HepG2 (cell line): ENCODE data around the gene ASF1B. TPM values are rescaled to one million over a fixed set of nuclear protein-coding genes. Genes with fewer than 3 reads are reported as not detected.

Experiments
- CEBPG ChIP-seq: IDR thresholded peaks from 2 replicates; pipeline ENCODE4 v1.6.1; 2016
- E2F2 ChIP-seq: sonication (generic); formaldehyde crosslinking; IDR thresholded peaks from 2 replicates; pipeline ENCODE4 v1.4.0; 2020; ENCODE audit warnings: missing genetic modification reagents, borderline replicate concordance
- GATAD1 ChIP-seq: IDR thresholded peaks from 2 replicates; pipeline ENCODE4 v1.6.1; 2016; ENCODE audit warnings: missing genetic modification reagents, missing compliant biosample characterization
- HDAC1 ChIP-seq: sonication (generic); formaldehyde crosslinking; IDR thresholded peaks from 2 replicates; pipeline ENCODE4 v1.5.1; 2020; ENCODE audit warnings: mild to moderate bottlenecking, missing genetic modification reagents
- KLF9 ChIP-seq: IDR thresholded peaks from 2 replicates; pipeline ENCODE4 v1.6.1; 2016; ENCODE audit warnings: low read depth
- MEIS1 ChIP-seq: sonication (generic); formaldehyde crosslinking; IDR thresholded peaks from 2 replicates; pipeline ENCODE4 v1.9.0; 2021; ENCODE audit warnings: mild to moderate bottlenecking, missing genetic modification reagents, moderate library complexity, borderline replicate concordance
- NFE2L1 ChIP-seq: sonication (generic); formaldehyde crosslinking; IDR thresholded peaks from 2 replicates; pipeline ENCODE4 v1.4.0; 2020; ENCODE audit warnings: missing genetic modification reagents, mild to moderate bottlenecking, borderline replicate concordance
- PAX8 ChIP-seq: sonication (generic); formaldehyde crosslinking; IDR thresholded peaks from 2 replicates; pipeline ENCODE4 v1.8.0; 2022; ENCODE audit warnings: mild to moderate bottlenecking, missing genetic modification reagents, borderline replicate concordance
- PBX3 ChIP-seq: sonication (generic); formaldehyde crosslinking; IDR thresholded peaks from 2 replicates; pipeline ENCODE4 v1.8.1; 2023; ENCODE audit warnings: missing genetic modification reagents, inconsistent platforms, borderline replicate concordance
- POLR2AphosphoS5 ChIP-seq: IDR thresholded peaks from 2 replicates; pipeline ENCODE4 v1.6.1; 2012; ENCODE audit warnings: low read depth, low read length
- SIX1 ChIP-seq: sonication (generic); formaldehyde crosslinking; IDR thresholded peaks from 2 replicates; pipeline ENCODE4 v1.4.0; 2020; ENCODE audit warnings: missing genetic modification reagents, borderline replicate concordance
- SMARCE1 ChIP-seq: fragments of 450-650 bp; IDR thresholded peaks from 2 replicates; pipeline ENCODE4 v1.6.1; 2017; ENCODE audit warnings: borderline replicate concordance
- SPEN ChIP-seq: sonication (generic); formaldehyde crosslinking; IDR thresholded peaks from 2 replicates; pipeline ENCODE4 v1.5.1; 2020; ENCODE audit warnings: low read depth, mild to moderate bottlenecking, missing genetic modification reagents
- TRAFD1 ChIP-seq: sonication (generic); formaldehyde crosslinking; IDR thresholded peaks from 2 replicates; pipeline ENCODE4 v1.5.1; 2020; ENCODE audit warnings: missing genetic modification reagents, mild to moderate bottlenecking, borderline replicate concordance
- ZBTB38 ChIP-seq: sonication (generic); formaldehyde crosslinking; IDR thresholded peaks from 2 replicates; pipeline ENCODE4 v1.5.1; 2020; ENCODE audit warnings: mild to moderate bottlenecking, missing genetic modification reagents
- ZBTB7A ChIP-seq: sonication (generic); formaldehyde crosslinking; IDR thresholded peaks from 2 replicates; pipeline ENCODE4 v1.8.0; 2022; ENCODE audit warnings: mild to moderate bottlenecking, missing genetic modification reagents
- ZBTB7B ChIP-seq: sonication (generic); formaldehyde crosslinking; IDR thresholded peaks from 2 replicates; pipeline ENCODE4 v1.4.0; 2020; ENCODE audit warnings: missing genetic modification reagents
- ZHX1 ChIP-seq: sonication (generic); formaldehyde crosslinking; IDR thresholded peaks from 2 replicates; pipeline ENCODE4 v1.8.1; 2022; ENCODE audit warnings: low read depth, mild to moderate bottlenecking, missing genetic modification reagents
- ZNF570 ChIP-seq: sonication (generic); formaldehyde crosslinking; IDR thresholded peaks from 2 replicates; pipeline ENCODE4 v1.4.0; 2020; ENCODE audit warnings: mild to moderate bottlenecking, missing genetic modification reagents, borderline replicate concordance
- ZNF607 ChIP-seq: sonication (generic); formaldehyde crosslinking; IDR thresholded peaks from 2 replicates; pipeline ENCODE4 v1.5.1; 2020; ENCODE audit warnings: missing genetic modification reagents, mild to moderate bottlenecking, borderline replicate concordance
- ZNF629 ChIP-seq: sonication (generic); formaldehyde crosslinking; conservative IDR thresholded peaks from 2 replicates; pipeline ENCODE4 v1.5.0; 2020; ENCODE audit warnings: missing genetic modification reagents
- ZNF879 ChIP-seq: sonication (generic); formaldehyde crosslinking; IDR thresholded peaks from 2 replicates; pipeline ENCODE4 v1.8.1; 2023; ENCODE audit warnings: missing genetic modification reagents
- ZSCAN20 ChIP-seq: sonication (generic); formaldehyde crosslinking; IDR thresholded peaks from 2 replicates; pipeline ENCODE4 v1.4.0; 2020; ENCODE audit warnings: missing genetic modification reagents, mild to moderate bottlenecking, borderline replicate concordance
- polyA plus RNA-seq, 8 experiments: library from polyadenylated mRNA; depleted of rRNA in 3 of 8; stranded (reverse) in 7 of 8; unstranded in 1 of 8; fragments of >200 nt; fragmentation: Illumina TruSeq in 4 of 8; extraction: Trizol in 4 of 8; gene quantifications; 2 replicates each; pipeline versions ENCODE4 v1.2.1 to v1.2.3, GENCODE V29; 2011 to 2016; ENCODE audit warnings: low read depth in 4 of 8, missing spikeins in 1 of 8, mixed read lengths in 1 of 8; ENCODE audit not compliant: insufficient read depth in 1 of 8
- total RNA-seq, 5 experiments: library from RNA; depleted of rRNA; stranded (reverse); fragments of >200 nt; fragmentation: Illumina TruSeq; extraction: Trizol; gene quantifications; 2 replicates each; pipeline ENCODE4 v1.2.3, GENCODE V29; 2016; ENCODE audit warnings: low read depth in 1 of 5

ASF1B gene
- total and polyA plus RNA-seq, 2 of the 13 experiments (the other 11 are each of a cell fraction or from before 2014, with no cell fraction given), result 18.2 to 24.8 TPM

- no peak for TF ChIP-seq PBX3 (CRISPR knock-in tag)
- no peak for TF ChIP-seq ZNF879 (CRISPR knock-in tag)
- TF ChIP-seq MEIS1, result no peak
- no peak for TF ChIP-seq SPEN (CRISPR knock-in tag)
- peak; percentile 58; the same call in 1 of the 2 replicates for TF ChIP-seq ZBTB7A (CRISPR knock-in tag)
- TF ChIP-seq POLR2AphosphoS5, result no peak
- TF ChIP-seq ZNF607 (CRISPR knock-in tag), result 0 out of 2 replicates have a peak, but pooled peaks have one; percentile 15
- TF ChIP-seq KLF9 (CRISPR knock-in tag), result no peak
- TF ChIP-seq E2F2 (CRISPR knock-in tag), result no peak
- TF ChIP-seq GATAD1 (CRISPR knock-in tag), result no peak
- TF ChIP-seq ZNF629 (CRISPR knock-in tag), result no peak
- no peak for TF ChIP-seq SIX1 (CRISPR knock-in tag)
- TF ChIP-seq ZBTB38 (CRISPR knock-in tag), result no peak
- no peak for TF ChIP-seq SMARCE1
- 0 out of 2 replicates have a peak, but pooled peaks have one; percentile 25 for TF ChIP-seq ZHX1 (CRISPR knock-in tag)
- TF ChIP-seq TRAFD1 (CRISPR knock-in tag), result no peak
- TF ChIP-seq CEBPG (CRISPR knock-in tag), result no peak
- no peak for TF ChIP-seq ZSCAN20 (CRISPR knock-in tag)
- TF ChIP-seq ZNF570 (CRISPR knock-in tag), result no peak
- TF ChIP-seq NFE2L1 (CRISPR knock-in tag), result no peak
- TF ChIP-seq ZBTB7B, result peak; percentile 62; the same call in 1 of the 2 replicates
- TF ChIP-seq HDAC1, result peak; percentile 42; the same call in 1 of the 2 replicates
- no peak for TF ChIP-seq PAX8 (CRISPR knock-in tag)
Observed at GRCh38 chr19:14073925-14074838, 62.2 kb downstream of the ASF1B start (continued).
